ENCODE measurements around the gene SFXN5.
"Not testable (repeated sequence)": the region's sequence is repeated elsewhere in the genome, so short reads cannot be mapped to it uniquely, and the experiment has no call there.

Gene SFXN5

GRCh38 chr2:73076701-73077423, 5.3 kb upstream of the SFXN5 start:
- DNase-seq: no peak

DNA sequence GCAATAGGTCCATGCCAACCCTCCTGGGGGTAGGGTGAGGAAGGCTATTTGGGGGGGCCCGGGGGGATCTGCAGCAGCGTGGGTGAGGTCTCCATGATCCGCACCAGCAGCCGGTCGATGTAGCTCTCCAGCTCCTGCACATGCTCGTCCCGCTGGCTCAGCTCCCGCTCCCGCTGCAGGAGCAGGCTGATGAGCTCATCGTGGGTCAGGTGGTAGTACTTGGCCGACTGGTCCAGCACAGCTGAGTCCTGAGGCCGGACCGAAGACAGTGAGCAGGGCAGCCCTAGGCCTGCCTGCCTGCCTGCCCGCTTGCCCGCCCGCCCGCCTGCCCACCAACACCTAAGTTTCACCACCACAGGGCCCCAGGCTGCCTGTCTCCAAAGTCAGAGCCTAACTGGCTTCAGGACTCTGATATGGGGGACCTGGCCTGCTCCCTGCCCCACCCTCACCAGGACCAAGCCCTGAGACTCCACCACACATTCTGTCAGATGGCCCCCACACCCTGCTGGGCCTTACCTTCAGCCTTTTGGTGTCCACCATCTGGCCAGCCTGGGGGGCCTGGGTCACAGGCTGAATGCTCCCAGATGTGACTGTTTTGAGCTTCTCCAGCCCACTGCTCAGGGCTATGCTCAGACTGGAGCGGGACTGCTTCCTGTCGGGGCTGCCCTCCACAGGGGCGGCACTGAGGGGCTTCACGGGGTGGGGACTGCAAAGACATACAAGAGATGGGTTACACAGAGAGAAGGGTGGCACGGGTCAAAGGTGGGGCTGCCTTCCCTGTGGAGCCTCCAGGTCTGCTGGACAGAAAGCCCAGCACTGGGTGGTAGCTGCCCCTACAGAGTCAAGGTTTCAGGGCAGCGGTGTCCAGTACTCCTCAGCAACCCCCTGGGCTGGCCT, 4.2 kb upstream of the SFXN5 start:
- peak; percentile 77 for DNase-seq

DNA sequence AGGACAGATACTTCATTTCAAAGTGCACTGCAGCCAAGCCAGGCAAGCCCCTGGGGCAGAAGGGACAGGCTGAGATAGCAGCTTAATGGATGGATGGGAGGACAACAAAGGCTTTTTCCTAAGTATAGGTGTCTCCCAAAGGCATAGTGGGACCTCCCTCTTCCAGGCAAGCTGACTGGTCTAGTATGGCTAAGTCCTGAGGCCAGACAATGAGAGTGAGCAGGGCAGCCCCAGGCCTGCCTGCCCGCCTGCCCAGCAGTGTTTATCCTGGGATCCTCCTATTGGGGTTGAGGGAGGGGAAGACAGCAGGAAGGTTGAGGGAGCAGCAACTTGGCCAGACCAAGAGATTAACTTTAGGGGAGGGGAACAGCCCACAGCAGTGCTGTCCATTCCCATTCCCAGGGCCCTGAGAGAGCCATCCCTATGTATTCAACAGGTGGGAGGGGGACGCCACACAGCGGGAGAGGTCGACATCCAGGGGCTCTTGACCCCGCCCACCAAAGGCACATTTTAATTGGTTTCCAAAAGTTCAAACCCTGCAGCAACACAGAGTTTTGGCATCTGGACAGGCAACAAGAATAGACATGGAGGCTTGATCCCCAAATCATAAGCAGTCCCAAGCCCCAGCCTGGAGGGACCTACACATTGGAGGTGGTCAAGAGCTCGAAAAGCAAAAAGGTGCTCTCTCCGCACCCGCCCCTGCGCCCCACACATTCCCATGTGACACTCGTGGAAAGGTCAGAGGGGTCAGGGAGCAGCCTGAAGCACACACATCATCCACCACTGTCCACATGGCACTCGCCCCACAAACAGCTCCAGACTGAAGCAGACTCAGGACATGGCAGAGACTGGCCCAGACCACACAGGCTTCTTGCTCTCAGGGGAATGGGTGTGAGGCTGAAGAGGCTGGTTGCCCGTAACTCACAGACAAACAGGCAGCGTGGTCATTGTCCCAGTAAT, 2.9 kb upstream of the SFXN5 start:
- DNase-seq: peak; percentile 78

GRCh38 chr2:73072416-73072815, 904 bp upstream of the SFXN5 start:
- no peak for DNase-seq

DNA sequence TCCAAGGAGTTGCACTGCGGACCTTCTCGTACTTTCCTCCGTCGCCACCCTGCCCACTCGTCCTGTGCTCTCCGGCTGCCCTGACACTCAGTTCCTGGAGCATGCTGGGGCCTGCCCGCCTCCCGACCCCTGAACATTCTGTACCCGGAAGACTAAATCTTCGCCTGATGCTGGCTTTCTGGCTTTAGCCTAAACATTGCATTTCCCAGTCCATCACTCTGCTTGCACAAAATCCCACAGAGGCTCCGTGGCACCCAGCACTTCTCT, 550 bp upstream of the SFXN5 start:
- DNase-seq: no peak

DNA sequence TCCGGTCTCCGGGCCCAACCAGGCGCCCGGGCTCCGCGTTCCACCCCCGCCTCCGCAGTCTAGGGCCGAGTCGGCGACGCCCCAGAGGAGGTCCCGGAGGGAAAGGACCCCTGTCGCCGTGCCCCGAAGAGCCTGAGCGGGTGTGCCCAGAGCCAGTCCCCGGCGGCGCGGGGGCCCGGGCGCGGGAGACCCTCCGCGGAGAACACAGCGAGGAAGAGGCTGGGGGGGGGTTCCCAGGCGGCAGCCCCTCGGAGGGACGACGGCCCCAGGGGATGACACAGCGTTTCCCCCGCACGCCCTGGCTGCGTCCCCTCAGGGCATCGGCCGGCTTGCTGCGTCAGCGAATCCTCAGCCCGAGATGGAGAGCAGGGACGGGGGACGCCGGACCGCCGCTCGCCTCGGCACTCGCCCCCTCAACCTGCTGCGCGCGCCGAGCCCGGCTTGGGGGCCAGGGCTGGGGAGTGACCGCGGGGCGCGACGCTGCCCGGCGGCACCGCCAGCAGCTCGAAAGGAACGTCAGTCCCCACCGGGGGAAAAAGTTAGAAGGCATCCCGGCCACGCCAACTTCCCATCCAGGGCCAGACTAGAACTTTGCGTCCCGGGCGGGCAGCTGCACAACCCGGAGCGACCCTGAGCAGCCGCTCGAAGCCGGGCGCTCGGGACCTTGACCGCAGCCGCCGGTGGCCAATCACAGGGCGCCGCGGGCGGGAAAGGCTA, 711 bp downstream of the SFXN5 start:
- DNase-seq: peak; percentile 98

- peak; percentile 44 for DNase-seq
Measured at GRCh38 chr2:73069855-73070642, 1.5 kb downstream of the SFXN5 start.

DNA sequence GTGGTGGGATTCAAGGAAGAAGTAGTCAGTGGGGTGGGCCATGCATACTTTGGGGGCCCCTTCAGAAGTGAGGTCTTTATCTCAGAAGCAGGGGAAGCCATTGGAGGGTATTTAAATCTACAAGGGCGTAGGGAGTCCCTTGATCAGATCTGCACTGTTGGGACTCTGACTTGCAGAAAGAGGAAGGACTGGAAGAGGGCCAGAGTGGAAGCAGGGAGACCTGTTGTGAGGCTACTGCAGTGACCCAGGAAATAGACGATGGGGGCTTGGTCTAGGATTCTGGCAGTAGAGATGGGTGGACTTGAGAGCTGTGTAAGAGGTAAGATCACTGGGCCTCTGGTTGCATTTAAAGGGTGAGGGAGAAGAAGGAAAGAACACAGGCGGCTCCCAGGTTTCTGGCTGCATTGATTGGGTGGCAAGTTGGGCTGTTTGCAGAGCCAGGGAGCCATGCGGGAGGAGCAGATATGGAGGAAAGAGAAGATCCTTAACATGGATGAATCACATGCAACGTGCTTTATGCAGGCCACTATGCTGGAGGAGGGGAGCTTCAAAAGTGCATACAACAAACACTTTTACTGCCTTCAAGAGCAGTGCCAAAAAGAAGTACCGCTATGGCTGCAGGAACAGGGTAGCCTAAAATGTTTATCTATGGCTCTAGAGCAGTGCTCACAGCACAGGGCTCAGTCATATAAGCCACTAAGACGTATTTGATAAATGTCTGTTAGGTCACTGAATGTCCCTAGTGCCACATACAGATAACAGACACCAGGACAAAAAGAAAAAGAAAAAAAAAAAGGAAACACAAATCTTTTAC, 2.3 kb downstream of the SFXN5 start:
- DNase-seq: peak; percentile 46

- no peak for DNase-seq
Measured at GRCh38 chr2:73068147-73068546, 3.4 kb downstream of the SFXN5 start.

DNA sequence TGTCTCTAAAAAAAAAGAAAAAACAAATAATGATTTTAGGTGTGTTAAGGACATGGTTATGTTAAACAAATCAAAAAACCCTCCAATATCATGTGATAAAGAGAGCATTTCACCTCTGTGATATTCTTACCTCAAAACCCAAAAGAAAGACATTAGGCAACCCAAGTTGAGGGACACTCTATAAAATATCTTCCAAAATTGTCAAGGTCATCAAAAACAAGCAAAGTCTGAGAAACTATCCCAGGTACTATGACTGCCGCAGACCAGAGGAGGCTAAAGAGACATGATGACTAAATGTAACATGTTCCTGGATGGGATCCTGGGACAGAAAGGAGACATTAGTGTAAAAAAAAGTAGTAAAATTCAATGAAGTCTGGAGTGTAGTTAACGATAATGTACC, 4.5 kb downstream of the SFXN5 start:
- no peak for DNase-seq

GRCh38 chr2:73065070-73065469, 6.4 kb downstream of the SFXN5 start:
- not testable (repeated sequence) for DNase-seq

DNA sequence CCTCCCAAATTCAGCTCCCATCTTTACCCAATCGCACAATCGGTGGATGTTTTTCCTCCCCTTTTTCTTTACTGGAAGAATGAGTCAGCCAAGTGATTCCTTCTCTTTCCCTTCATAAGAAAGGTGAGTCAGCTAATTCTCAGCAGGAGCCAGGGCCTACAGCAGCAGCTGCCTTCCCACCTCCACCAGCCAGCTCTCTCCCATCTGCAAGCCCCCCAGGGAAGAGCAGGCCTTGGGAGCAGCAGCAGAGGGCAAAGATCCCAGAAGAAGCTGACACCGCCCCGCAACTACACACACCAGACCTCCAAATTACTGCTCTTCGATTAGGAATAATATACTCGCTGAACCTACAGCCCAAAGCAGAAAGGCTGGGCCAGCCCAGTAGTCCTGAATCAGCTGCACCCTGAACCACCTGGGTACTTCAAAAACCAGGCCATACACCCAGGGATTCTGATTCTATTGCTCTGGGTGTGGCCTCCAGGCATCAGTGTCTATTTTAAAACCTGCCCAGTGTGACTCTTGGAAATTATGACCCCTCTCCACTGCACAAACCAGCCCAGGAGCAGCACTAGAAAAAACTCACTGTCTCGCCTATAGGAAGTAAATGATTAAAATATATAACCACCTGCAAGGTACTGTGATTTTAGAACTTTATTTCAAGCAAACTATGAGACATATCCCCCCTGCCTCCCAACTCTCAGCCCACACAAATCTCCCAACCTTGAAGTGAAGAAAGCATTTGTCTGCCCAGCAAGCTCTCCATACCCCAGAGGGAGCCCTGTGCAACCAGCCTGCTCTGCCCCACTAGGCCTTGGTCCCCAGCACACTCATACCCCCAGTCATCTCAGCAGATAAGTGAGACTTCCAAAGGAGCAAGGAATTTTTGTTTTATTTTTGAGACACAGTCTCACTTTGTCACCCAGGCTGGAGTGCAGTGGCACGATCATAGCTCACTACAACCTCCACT, 7.3 kb downstream of the SFXN5 start:
- DNase-seq: peak; percentile 80

DNA sequence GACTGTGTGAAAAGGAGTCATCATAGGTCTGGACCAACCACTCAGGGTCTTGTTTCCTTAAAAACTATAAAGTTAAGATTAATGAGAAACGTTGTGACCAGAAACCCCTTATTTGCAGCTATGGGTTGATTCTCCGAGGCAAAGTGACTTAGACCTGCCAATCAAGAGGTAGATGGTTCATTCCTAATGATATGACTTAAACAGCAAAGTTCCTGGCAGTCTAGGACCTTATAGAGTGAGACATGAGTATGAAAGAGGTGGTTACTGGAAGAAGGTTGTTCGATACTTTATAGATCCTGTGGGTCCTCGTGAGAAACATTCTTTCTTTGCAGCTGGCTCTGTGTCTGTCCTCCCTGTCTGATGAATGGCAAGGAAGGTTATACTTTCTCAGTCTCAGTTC, 8.0 kb downstream of the SFXN5 start:
- DNase-seq: no peak

GRCh38 chr2:73059106-73059505, 12.4 kb downstream of the SFXN5 start:
- DNase-seq: no peak

DNA sequence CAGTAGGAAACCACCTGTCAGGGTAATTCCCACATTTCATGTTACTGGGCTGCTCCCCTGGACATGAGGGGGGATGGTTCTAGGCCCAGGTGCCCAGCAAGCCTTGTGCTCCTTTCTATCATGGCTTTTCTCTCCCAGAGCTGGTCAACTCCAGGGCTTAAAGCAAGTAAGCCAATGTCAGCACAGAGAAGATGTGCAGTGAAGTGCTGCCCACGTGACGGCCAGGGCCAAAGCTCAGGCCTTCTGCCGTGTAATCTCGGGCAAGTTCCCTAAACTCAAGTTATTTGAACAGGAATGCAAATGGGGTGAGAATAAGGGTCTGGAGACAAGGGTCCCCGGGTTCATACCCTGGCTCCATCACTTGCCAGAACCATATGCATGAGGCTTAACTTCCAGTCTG, 16.5 kb downstream of the SFXN5 start:
- DNase-seq: no peak

DNA sequence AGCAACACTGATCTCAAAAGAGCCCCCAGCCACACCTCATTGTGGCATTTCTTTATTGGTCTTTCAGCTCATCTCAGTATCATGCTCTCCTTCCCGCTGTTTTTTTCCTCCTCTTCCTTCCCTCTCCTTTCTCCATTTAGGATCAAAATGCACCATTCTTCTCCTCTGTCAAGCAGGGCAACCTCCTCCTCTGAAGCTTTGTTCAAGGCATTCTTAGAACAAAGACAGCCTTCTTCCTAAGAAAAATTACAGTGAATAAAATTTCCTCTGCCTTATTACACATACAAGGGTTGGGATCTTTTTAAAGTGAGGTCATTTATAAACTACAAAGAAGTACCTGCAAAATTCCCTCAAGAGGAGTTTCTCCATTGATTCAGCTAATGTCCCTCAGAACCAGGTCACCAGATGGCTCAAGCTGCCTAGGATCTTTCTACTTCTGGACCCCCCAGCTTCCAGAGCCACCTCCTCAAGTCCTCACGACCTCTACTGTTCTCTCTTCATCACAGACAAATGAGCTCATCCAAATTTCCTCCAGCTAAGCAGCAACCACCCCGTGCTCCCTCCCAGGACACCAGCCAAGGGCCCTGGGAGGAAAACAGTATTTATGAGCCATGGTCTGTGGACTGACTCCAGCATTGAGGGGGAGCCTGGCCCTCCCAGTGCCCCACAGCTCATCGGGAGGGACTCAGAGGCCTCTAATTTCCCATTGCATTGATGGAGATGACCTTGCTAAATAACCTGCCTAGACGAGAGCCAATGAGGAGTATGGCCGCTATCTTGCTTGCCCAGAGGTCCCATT, 18.0 kb downstream of the SFXN5 start:
- DNase-seq: no peak

- peak; percentile 94 for DNase-seq
Measured at GRCh38 chr2:73050121-73050545, 21.4 kb downstream of the SFXN5 start.

DNA sequence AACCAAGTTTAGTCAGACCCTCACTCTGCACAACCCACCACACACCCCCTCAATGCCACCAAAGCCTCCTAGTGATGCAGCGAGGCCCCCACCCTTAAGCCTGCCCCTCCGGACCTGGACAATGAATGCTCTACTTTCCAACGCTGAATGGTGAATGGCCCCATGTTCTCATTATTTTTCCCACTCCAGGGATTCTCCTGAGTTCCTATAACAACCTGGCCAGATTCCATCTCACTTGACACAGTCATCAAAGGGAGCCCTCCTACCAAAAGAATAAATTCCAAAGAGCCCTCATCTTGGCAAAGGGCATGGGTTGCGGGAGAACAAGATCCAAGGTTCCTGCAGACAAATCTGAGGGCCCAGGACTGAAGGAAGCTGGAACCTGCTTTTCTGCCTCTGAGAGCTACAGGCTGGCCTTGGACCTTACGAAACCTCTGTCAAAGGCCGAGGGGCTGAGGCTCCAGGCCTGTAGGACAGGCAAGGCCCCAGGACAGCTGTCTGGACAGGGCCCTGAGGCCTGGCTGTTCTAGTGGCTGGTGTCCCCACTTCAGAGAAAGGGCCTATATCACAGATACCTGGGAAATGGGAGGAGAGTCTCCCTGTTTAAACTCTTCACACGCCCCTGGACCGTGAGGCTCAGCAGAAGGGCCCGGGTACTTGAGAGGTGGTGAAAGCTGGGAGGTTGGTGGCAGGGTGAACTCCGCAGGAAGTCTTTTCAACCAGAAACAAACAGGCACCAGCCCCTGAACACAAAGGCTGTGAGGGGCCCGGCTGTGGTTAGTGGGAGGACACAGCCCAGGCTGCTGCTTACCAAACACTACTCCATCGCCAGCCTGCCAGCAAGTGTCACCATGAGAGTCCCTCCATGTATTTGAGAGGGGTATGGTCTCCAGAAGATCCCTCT, 27.3 kb downstream of the SFXN5 start:
- no peak for DNase-seq
